ENCODE measurements around the gene PIK3C2G.

The PIK3C2G gene

DNA sequence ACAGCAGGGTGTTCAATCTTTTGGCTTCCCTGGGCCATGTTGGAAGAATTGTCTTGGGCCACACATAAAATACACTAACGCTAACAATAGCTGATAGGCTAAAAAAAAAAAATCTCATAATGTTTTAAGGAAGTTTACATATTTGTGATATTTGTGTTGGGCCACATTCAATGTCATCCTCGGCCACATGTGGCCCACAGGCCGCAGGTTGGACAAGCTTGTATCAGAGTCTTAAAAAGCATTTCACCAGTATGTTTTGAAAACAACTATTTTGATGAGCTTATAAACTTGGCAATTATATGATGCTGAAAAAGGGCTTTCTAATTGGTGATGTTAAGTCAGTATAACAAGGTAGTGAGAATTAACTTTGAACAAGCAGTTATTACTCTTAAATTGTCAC lies 78.9 kb downstream of the PIK3C2G start:
- intact Hi-C loops (cut with DNase I): no loop called here
- DNase-seq: no peak

DNA sequence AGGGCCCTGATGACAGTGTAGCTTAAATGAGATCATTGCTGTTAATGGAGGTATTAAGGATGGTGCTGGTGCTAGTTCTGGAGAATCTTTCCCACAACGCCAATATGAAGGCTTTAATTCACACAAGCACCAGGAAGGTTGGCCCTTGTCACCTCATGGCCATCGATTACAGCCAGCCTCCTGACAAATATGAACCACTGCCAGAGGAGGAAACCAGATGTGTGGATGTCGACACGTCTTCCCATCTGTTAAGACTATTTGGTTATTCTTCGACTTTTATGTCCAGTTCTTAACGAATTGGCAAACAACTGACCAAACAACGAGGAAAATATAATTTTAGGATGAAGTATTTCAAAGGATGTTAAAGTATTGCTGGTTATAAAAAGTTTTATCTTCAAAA lies 79.5 kb downstream of the PIK3C2G start:
- intact Hi-C loops (cut with DNase I): no loop called here
- DNase-seq: no peak

DNA sequence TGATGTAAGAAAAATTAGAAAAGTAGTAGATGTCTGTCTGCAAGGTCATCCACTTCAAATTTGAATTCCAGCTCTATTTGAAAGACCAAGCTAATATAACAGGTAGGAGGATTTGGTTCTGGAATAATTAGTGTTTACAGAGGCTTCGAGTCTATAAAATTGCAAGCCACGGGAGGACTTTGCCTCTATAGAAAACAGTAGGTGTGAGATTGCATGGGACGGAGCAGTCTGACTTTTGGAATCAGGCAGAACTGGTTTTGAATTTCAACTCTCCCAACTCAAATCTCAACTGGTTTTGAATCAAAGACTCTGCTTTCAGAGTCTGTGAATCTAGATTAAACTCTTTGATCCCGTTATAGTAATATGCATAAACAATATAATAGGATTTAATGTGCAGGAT lies 82.4 kb downstream of the PIK3C2G start:
- intact Hi-C loops (cut with DNase I): no loop called here
- no peak for DNase-seq

DNA sequence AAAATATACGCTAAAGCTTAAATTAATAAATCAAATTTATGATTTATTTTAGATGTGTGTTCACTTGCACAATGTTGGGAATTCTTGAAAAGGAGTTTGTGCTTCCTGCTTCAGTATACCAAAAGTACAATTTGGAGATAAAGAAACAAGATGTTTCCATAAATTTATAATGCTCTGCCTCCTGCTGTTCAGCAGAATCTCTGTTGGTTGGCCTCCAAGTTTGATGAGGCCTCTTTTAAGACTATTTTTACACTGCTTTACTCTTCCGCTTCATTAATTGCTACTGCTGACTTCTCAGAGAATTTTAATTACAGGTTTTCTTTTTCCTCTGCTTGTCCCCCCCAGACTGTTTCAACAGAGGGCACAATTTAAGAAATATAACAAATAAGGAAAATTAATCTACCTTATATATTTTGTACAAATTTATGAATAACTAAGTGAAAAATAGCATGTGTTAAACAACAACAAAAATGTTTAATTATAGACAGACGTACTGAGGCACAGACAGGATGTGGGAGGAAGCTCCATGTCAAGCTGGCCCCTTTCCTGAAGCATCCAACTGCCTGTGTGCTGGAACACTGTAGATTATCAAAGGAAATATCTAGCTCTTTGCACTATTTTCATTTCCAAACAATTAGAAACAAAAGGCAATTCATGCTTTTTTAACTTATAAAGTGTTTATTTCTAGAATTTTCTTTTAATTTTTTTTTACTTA lies 83.9 kb downstream of the PIK3C2G start:
- intact Hi-C loops (cut with DNase I): no loop called here
- no peak for DNase-seq

DNA sequence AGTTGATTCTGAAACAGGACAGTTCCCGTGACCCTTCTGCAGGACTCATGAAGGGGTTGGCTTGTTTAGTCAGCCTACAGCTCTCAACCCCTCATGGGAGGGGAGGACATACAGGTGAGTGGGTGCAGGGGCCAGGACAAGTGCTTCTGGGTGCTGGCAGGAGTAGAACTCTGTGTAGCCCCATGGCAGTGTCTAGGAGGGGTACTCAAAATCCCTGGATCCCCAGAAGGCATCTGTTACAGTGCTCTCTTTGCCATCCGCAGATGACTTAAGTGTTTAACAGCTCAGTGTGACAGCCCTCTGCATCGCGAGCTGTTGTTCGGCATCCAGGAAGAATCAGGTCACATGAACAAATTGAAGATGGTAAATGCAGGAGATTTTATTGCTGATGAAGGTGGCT lies 91.0 kb downstream of the PIK3C2G start:
- DNase-seq: no peak
- intact Hi-C loops (cut with DNase I): no loop called here

DNA sequence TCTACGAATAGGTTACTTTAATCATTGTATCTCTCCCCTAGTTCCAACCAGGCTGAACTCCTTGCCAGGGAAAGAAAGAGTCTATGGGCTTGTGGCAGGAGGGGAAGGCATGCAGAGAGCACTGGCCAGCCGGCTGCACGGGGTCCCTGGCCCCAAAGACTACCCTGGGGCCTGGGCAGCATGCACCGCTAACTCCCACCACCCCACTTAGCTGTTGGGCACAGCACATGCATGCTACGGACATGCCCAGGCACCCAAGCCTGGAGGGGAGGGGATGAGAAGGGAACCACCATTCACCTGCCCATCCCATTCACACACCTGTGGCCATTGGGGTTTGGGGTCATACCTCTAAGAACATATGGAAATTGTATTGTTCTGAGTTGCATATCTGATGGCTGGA lies 94.1 kb downstream of the PIK3C2G start:
- DNase-seq: no peak
- intact Hi-C loops (cut with DNase I): no loop called here

DNA sequence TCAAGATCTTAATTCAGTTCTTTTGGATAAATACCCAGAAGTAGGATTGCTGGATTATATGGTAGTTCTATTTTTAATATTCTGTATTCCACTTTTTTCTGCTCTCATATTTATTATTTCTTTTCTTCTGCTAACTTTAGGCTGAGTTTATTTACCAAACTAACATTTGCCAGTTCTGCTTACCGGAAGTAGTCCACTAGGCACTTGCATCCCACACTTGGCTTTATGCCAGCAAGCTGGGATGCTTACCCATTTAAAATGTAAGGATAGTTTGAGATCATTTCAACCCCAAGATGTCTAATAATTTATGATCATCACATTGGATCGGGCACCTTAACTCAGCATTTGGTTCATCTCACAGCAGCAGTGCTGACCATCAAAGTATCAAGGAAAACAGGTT lies 96.8 kb downstream of the PIK3C2G start:
- intact Hi-C loops (cut with DNase I): no loop called here
- no peak for DNase-seq

DNA sequence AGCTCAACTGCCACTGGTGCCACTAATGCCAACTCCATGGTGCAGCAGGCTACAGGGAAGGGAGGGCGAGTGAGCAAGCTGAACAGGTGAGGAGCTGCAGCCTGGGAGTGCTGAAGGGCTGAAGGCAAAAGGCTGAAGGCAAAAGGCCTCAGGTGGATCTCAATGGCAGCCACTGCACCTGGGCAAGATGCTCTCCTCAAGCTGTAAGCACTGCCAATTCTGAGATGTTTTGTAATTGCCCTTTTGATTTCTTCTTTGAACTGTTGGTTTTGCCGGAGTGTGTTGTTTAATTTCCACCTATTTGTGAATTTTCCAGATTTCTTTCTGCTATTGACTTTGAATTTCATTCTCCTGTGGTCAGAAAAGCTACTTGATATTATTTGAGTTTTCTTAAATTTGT lies 97.6 kb downstream of the PIK3C2G start:
- DNase-seq: no peak
- intact Hi-C loops (cut with DNase I): no loop called here

DNA sequence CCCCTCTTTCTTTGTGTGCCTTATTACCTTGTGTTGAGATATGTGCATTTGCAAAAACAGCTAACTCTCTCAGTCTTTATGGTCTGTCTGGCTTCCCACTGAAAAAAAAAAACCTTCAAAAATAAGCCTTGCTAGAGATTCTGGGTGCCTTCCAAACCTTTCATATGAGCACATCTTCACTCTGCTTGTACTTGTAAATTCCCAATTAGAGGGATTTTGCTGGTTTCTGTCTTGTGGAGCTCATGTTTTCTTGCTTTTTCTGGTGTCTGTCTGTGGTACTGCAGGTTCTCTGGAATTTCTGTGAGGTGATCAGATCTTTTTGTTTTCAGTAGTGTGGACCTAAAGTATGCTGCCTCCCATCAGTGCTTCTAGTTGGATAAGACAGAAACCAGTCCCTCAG lies 100.1 kb downstream of the PIK3C2G start:
- DNase-seq: no peak
- intact Hi-C loops (cut with DNase I): no loop called here

DNA sequence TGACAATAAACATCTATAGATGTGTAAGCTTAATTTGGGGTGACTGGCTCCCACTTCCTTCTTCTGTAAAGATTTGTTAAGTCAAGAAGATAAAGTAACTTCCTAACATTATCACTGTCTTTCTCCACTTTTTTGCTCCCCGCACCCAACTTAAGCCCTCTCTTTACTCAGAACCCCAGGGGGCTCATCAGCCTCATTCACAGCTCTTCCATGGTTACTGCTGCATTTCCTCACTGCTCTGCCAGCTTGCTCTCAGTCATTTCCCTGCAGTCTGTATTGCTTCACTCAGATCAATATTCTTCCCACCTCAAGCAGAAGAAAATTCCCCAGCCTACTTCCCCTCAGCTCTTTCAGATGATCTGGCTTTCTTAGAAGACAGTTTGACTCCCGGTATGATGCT lies 102.0 kb downstream of the PIK3C2G start:
- intact Hi-C loops (cut with DNase I): no loop called here
- no peak for DNase-seq

DNA sequence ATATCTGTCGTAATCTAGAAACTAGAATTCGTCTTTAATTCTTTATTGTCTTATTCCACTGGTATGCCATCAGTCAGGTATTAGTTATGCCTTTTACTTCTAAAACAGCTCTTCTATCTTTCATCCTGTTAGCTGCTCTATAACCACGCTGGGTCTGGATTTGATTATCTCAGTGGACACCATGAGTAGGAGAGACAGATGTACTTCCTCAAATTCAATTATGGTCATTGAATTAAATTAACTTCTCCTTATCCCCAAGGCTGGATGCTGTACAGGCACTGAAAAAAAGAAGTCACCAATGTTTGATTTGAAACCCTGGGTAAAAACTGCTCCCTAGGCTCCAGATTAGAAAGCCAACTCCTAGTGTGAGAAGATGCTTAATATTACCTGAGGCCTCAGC lies 107.3 kb downstream of the PIK3C2G start:
- no peak for DNase-seq
- intact Hi-C loops (cut with DNase I): no loop called here

DNA sequence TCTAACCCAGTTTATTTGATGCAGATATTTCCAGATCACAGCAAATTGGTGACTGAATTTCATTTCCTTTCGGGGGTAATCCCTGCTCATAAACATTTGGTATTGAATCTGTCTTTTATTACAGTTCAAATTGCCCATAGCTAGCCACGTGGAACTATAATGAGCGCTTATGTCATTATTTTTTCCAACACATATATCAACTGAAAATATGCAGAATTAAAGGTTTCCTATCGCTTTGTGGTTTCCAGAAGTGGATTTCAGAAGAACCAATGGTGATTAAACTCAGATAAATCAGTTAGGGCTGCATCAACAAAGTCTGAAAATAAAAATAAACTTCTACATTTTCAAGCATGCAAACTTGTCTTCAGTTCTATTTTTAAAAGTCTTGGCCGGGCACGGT lies 111.9 kb downstream of the PIK3C2G start:
- DNase-seq: no peak
- intact Hi-C loops (cut with DNase I): no loop called here

DNA sequence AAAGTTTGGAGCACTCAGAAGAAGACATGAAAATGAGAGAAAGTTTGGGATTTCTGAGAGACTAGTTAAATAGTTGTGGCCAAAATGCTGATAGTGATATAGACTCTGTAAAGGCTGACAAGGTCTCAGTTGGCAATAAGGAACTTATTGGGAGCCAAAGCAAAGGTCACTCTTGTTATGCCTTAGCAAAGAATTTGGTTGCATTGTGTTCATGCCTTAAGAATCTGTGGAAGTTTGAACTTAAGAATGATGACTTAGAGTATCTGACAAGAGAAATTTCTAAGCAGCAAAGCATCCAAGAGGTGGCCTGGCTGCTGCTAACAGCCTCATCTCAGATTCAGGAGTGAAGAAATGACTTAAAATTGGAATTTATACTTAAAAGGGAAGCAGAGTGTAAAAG lies 113.8 kb downstream of the PIK3C2G start:
- no peak for DNase-seq
- intact Hi-C loops (cut with DNase I): no loop called here

DNA sequence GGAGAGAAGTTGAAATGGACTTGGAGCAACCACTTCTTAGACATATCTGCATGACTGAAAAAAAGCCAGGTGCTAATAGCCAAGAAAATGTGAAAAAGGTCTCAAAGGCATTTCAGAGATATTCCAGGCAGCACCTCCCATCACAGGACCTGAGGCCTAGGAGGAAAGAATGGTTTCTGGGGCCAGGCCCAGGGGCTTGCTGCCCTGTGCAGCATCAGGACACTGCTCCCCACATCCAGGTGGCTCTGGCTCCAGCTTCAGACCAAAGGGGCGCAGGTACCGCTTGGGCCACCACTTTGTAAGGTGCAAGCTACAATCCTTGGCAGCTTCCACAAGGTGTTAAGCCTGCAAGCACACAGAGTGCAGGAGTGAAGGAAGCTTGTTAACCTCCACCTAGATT lies 114.3 kb downstream of the PIK3C2G start:
- peak in 1 of 10 donors; percentile 52 for DNase-seq
- intact Hi-C loops (cut with DNase I): no loop called here

DNA sequence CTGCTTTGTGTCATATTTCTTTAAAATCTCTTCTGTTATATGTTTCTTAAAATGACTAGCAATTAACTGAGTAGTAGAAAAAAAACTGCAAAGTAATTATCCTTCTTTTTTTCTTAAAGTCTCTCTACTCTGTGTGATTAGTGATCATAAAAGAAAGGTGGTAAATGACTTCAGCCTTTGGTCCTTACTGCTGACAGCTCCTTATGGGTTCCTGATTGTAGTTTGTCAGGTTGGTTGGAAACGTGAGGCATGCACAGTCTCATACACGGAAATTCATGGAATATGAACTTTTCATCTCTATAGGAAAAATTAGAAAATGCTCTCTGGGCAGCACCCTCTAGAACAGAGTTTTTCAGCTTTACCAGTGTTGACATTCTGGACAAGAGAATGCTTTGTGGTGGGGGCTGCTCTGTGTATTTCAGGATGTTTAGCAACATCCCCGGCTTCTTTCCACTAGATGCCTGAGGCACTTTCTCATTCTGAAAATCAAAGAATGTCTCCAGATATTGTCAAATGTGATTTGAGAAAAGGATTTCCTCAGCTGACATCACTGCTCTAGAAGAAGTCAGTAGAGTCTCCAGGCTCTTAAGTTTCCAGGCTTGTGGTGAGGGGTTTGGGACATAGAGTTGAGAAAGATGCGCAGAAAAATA lies 121.0 kb downstream of the PIK3C2G start:
- DNase-seq: no peak
- intact Hi-C loops (cut with DNase I): no loop called here

DNA sequence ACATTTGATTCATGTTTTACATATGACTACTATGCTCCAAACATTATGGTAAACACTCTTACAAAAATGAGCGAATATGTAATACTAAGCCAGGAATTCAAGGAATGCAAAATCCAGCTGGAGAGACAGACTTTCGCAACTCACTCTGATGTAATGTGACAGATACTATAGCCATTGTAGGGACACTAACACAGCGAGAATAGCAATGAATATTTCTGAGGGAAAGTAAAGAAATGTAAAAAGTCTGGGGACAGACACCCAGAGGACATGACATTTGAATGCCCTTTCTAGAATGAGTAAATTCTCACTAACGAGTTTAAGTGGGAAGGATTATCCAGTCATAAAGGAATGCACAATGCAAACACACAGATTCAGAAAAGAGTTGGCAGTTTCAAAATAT lies 121.9 kb downstream of the PIK3C2G start:
- DNase-seq: no peak
- intact Hi-C loops (cut with DNase I): no loop called here

DNA sequence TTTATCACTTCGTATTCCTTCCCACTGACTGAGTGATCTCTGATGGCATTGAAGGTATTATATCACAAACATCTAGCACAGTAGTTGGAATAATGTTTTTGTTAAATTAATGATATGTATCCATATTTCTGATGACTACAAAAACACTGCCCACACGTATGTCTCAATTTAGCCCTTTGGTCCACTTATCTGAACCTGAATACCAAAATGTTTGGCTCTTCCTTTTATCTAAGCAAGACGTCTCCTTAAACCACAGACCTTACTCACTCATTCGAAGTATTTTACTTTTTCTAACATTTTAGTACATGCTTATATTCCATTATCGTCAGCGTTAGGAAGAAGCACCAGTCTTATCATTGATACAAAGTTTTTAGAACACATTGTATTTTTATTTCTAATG lies 126.4 kb downstream of the PIK3C2G start:
- intact Hi-C loops (cut with DNase I): no loop called here
- DNase-seq: no peak

DNA sequence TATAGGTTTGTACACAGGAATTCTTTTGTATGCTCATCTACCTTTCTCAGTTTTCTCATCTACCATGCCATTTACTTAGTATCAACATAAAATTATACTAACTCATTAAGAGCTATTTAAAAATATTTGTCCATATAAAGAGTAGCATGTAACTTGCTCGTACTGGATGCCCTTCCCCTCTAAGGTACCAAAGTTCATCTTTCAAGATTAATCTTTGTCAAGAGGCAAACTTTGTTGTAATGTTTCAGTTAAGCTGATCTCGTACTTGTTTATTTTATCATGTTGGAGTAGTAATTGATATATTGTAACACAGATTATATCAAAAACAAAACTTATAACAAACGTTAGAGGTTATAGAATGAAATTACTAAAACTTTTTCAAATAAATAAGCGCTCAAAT lies 128.5 kb downstream of the PIK3C2G start:
- DNase-seq: no peak
- intact Hi-C loops (cut with DNase I): no loop called here

DNA sequence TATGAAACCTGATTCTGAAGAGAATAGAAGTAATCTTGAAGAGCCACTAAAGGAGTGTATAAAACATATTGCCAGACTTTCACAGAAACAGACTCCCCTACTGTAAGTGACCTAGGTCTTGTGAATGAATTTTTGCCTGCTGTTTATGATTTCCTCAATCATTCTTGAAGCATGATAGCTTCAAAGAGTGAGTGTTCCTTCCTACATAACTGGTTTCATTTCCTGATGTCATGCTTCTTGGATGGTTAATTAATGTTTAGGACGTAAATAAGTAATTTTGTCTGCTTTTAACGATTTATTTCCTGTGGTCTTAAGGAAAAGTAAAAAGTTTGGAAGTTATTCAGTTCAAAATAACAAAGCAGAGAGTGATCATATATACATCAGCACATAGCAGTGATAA lies 129.8 kb downstream of the PIK3C2G start:
- DNase-seq: no peak

DNA sequence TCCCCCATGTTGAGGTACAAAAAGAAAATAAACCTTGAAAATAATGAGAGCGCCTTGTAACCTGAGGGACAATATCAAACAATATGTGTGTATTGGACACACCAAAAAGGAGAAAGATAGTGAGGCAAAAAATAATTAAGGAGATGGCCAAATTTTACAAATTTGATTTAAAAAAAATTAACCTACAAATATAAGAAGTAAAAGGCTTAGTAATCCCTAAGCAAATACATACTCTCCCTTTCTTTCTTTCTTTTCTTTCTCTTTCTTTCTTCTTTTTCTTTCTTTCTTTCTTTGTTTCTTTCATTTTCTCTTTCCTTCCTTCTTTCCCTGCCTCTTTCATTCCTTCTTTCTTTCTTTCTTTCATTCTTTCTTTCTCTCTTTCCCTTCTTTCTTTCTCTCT lies 133.4 kb downstream of the PIK3C2G start:
- intact Hi-C loops (cut with DNase I): no loop called here
- DNase-seq: no peak

More for the DNA sequence above, 129.8 kb downstream of the PIK3C2G start:
- intact Hi-C loops (cut with DNase I): no loop called here

DNA sequence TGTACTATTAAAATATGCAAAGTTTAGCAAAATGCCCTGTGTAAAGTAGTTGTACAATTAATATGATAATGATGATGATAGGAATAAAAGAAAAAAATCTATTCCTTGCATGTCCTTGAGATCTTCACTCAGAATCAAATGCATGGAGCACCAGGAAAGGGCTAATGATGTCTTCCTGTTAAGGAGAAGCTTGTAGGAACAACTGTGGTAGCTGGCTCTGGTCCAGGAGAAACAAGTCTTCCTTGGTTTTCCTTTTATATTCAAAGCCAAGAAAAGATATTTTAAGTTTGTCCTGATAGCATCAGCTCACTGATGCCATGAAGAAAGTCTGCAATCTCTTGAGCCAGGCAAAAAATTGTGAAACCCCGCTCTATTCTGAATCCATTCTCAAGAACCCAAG lies 138.9 kb downstream of the PIK3C2G start:
- intact Hi-C loops (cut with DNase I): no loop called here
- DNase-seq: no peak

DNA sequence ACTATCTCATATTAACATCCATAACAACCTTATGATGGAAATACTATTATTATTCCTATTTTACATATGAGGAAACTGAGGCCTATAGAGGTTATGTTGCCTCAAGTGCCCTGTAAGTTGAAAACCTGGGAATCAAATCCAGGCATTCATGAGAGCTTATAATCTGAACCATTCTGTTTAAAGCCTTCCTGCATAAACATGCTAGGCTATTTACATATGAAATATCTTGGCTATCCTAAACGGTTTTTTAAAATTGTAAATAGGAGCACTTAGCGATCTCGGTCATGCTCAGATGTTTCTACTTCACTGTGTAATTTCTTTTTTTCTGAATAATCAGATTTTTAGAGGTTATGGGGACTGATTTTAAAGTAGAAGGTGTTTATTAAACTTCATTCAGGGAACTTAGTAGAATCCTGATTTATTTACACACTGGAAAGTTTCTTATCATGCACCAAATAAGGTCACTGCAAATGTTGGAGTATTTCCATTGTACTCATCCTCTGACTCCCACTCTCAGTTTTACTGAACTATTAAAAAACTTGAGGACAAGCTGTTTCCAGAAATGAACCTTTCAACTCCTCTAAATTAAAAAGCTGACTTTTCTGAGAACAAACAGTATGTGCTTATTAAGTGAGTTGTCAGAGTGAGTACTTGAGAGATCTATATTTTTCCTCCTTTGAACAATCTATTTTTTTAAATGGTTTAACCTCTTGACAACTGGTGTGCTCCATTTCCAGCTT lies 141.7 kb downstream of the PIK3C2G start:
- intact Hi-C loops (cut with DNase I): no loop called here
- DNase-seq: no peak

Data from posterior cingulate gyrus (tissue), 11 donors.